Right lobe of liver (tissue), 6 donors: ENCODE data around the gene FAIM2. TPM values are rescaled to one million over a fixed set of nuclear protein-coding genes. Genes with fewer than 3 reads are reported as not detected.
A peak's percentile ranks its signal among the peaks of the same experiment; 100 is the strongest.

ENCODE experiments used
- ATAC-seq, 4 donors: fragments of 200-7000 bp; cut with Tn5 transposase; one replicate each; pipeline ENCODE4 v1.9.1; 2020; ENCODE audit warnings: mild to moderate bottlenecking in 4 of 4, moderate library complexity in 4 of 4
- DNase-seq, 3 donors: peaks; one replicate each; pipeline ENCODE4 v3.0.0-alpha.2; 2020
- H3K27ac ChIP-seq, 3 donors: fragments of 200-600 bp; one replicate each; pipeline ENCODE4 v1.8.0; 2022
- H3K27me3 ChIP-seq, 2 donors: fragments of 200-600 bp; one replicate each; pipeline ENCODE4 v1.8.0; 2022
- H3K36me3 ChIP-seq, 4 donors: fragments of 200-600 bp; sonication (generic) in 1 of 4; one replicate each; pipeline versions ENCODE4 v1.5.1 to v1.8.0; 2017 to 2022; ENCODE audit warnings: control low read depth in 1 of 4
- H3K4me1 ChIP-seq, 4 donors: fragments of 200-600 bp; sonication (generic) in 1 of 4; one replicate each; pipeline versions ENCODE4 v1.5.1 to v1.8.0; 2017 to 2022; ENCODE audit warnings: control low read depth in 1 of 4
- H3K4me3 ChIP-seq, 3 donors: fragments of 200-600 bp; one replicate each; pipeline ENCODE4 v1.8.0; 2022
- H3K9me3 ChIP-seq, 4 donors: fragments of 200-600 bp; sonication (generic) in 1 of 4; one replicate each; pipeline versions ENCODE4 v1.5.1 to v1.8.0; 2017 to 2022; ENCODE audit warnings: control low read depth in 1 of 4
- POLR2A ChIP-seq: fragments of 450-650 bp; IDR thresholded peaks from one replicate; pipeline ENCODE4 v1.6.1; 2017; ENCODE audit warnings: antibody characterized with exemption, mild to moderate bottlenecking
- WGBS: methylation state at CpG from one replicate; pipeline ENCODE4 v1.1.6; 2018; ENCODE audit warnings: low coverage, low lambda C conversion rate; ENCODE audit not compliant: insufficient coverage; ENCODE audit errors: missing lambda C conversion rate; 5-methylcytosine and 5-hydroxymethylcytosine counted together
- intact Hi-C, 2 donors: fragments of 100-400 bp; cut with DNase I; formaldehyde crosslinking; loops; one replicate each; pipeline versions ENCODE4 v1.11.2 to v1.14.1; 2022
- total RNA-seq, 6 experiments: library from RNA; depleted of rRNA in 2 of 6; stranded (reverse); fragments of >200 nt in 2 of 6; fragmentation: NEBNext Ultra II Directional in 3 of 6; extraction: Animal tissue kit (Norgen Biotek cat#: 25700) in 3 of 6; gene quantifications; one replicate each; pipeline versions ENCODE4 v1.1.0 to v1.2.4, GENCODE V29; 2016 to 2023
- TF ChIP-seq, protein P1 (sequence below), 4 donors: fragments of 200-600 bp in 3 of 4; fragments of 450-650 bp in 1 of 4; IDR thresholded peaks; one replicate each; pipeline versions ENCODE4 v1.5.1 to v1.8.0; 2016 to 2022; ENCODE audit warnings: antibody characterized with exemption in 4 of 4, mild to moderate bottlenecking in 2 of 4
- donor health status: DM: no; HTN: yes; CAD: no.
- donor health status: DM: no; HTN: no; CAD: no.
- donor health status: DM: no; HTN: no; CAD: no.
- donor health status: DM: no; HTN: yes; CAD: no.
- donor health status: DM: no; HTN: yes; CAD: no.

FAIM2 gene
- total RNA-seq, 6 experiments from 2014 or later: 0.16 TPM; not detected in 5

DNA sequence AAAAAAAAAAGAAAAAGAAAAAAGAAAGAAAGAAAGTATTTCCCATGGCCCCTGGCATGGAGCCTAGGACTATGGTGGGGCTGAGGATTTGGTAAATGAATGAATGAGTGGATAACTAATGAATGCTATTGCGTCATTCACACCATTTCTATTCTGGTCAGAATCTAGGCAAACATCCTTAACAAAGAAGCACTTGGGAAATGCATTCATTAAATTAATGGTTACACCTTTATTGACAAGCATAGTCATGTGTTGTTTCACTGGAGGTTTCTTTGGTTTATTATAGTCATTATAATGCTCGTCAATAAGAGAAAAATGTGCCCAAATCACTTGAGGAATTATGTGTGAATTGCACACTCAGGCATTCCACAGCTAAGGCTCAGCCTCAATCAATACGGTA lies 33.2 kb upstream of the FAIM2 start:
- DNase-seq (no peak), ATAC-seq (no peak)
- no peaks in the 10 kb centered on the region for H3K9me3 ChIP-seq
- no peak overlapping the region for H3K27ac ChIP-seq
- H3K4me3 ChIP-seq: no peak overlapping the region
- WGBS: 66% methylated on average over 3 of the region's 3 CpGs
- intact Hi-C loops: no loop called here
- no peaks in the 10 kb centered on the region for H3K36me3 ChIP-seq
- H3K27me3 ChIP-seq: no peaks in the 10 kb centered on the region
- H3K4me1 ChIP-seq: no peaks in the 10 kb centered on the region
- TF ChIP-seq, protein P1, sequence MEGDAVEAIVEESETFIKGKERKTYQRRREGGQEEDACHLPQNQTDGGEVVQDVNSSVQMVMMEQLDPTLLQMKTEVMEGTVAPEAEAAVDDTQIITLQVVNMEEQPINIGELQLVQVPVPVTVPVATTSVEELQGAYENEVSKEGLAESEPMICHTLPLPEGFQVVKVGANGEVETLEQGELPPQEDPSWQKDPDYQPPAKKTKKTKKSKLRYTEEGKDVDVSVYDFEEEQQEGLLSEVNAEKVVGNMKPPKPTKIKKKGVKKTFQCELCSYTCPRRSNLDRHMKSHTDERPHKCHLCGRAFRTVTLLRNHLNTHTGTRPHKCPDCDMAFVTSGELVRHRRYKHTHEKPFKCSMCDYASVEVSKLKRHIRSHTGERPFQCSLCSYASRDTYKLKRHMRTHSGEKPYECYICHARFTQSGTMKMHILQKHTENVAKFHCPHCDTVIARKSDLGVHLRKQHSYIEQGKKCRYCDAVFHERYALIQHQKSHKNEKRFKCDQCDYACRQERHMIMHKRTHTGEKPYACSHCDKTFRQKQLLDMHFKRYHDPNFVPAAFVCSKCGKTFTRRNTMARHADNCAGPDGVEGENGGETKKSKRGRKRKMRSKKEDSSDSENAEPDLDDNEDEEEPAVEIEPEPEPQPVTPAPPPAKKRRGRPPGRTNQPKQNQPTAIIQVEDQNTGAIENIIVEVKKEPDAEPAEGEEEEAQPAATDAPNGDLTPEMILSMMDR (IDR thresholded peaks at IDR 0.05): no peak
- no peak for TF ChIP-seq POLR2A

DNA sequence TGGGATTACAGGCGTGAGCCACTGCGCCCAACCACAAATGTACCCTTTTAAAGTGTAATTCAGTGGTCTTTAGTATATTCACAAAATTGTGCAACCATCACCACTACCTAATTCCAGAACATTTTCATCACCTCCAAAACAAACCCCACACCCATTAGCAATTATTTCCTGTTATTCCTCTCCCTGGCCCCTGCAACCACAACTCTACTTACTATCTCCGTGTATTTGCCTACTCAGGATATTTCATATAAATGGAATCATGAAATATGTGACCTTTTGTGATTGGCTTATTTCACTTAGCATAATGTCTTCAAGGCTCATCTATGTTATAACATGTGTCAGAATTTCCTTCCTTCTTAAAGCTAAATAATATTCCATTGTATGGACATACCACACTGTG lies 30.8 kb upstream of the FAIM2 start:
- Histone ChIP-seq H3K27ac (no peak overlapping the region), H3K27me3 (no peaks in the 10 kb centered on the region), H3K36me3 (no peaks in the 10 kb centered on the region), H3K9me3 (no peaks in the 10 kb centered on the region), H3K4me3 (no peak overlapping the region), H3K4me1 (no peaks in the 10 kb centered on the region)
- intact Hi-C loops: no loop called here
- 46% methylated on average over 1 of the region's 3 CpGs for WGBS
- ATAC-seq (no peak), DNase-seq (no peak)
- TF ChIP-seq, protein P1 (IDR thresholded peaks at IDR 0.05): no peak
- TF ChIP-seq POLR2A: no peak

DNA sequence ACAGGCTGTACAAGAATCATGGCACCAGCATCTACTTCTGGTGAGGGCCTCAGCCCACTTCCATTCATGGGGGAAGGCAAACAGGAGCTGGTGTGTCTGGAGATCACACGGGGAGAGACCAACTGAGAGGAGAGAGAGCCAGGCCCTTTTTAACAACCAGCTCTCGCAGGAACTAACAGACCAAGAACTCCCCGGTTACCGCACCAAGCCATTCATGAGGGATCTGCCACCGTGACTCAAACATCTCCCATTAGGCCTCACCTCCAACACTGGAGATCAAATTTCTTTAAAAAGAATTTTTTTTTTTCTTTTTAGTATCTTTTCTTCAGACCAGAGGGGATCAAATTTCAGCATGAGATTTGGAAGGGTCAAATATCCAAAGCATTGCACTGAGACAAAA lies 30.1 kb upstream of the FAIM2 start:
- Histone ChIP-seq H3K36me3 (no peaks in the 10 kb centered on the region), H3K27me3 (no peaks in the 10 kb centered on the region), H3K27ac (no peak overlapping the region), H3K9me3 (no peaks in the 10 kb centered on the region), H3K4me1 (no peaks in the 10 kb centered on the region), H3K4me3 (no peak overlapping the region)
- WGBS: 85% methylated on average over 5 of the region's 5 CpGs
- TF ChIP-seq, protein P1 (IDR thresholded peaks at IDR 0.05): no peak
- no peak for TF ChIP-seq POLR2A
- peak in 1 of 3 donors; percentile 17 for DNase-seq
- intact Hi-C loops: no loop called here
- no peak for ATAC-seq

DNA sequence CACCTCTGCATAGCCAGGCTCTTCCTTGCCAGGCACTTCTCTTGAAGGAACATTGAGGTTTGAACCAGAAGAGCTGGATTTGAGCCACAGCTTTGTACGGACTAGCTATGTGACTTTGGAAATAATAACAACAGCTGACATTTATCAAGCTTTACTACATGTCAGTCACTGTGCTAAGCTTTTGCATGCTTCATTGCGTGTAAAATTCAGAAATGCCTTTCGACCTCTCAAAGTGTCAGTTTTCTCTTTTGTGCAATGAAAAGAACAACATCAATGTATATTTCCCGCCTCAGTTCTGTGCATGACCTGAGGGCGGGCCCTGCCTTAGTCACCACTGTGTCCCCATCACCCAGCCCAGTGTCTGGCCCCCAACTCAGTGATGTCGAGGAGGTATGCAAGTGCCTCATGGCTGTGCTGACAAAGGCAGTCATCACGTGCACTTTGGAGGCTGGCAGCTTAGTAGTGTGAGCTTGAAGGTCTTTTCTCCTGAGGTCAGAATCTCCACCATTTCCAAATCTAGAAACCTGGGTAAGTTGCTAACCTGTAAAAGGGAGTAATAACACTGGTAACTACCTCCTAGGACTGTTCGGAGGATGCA lies 28.9 kb upstream of the FAIM2 start:
- ATAC-seq (no peak), DNase-seq (no peak)
- Histone ChIP-seq H3K4me3 (no peak overlapping the region), H3K9me3 (no peaks in the 10 kb centered on the region), H3K36me3 (no peaks in the 10 kb centered on the region), H3K4me1 (no peaks in the 10 kb centered on the region), H3K27me3 (no peaks in the 10 kb centered on the region), H3K27ac (no peak overlapping the region)
- TF ChIP-seq, protein P1 (IDR thresholded peaks at IDR 0.05): no peak
- no peak for TF ChIP-seq POLR2A
- 86% methylated on average over 8 of the region's 8 CpGs for WGBS
- intact Hi-C loops: no loop called here

DNA sequence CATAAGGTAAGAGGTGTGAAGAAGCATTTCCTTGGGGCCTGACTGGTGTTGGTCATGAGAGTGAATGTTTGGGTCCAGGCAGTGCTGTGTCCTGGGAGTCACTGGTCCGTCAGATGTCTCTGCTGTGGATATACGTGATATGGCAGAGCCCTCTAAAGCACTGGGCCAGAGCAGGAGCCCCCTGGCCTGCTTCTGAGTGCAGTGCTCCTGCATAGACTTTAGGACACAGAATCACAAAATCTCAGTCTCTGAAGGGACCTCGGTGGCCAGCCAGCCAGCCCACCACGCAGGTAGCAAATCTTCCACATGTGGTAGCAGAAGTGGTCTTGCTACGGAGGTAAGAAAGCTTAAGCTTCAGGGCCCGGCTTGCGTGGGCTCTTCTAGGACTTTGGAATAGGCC lies 28.3 kb upstream of the FAIM2 start:
- 70% methylated on average over 4 of the region's 7 CpGs for WGBS
- TF ChIP-seq, protein P1 (IDR thresholded peaks at IDR 0.05): no peak
- no peak for TF ChIP-seq POLR2A
- DNase-seq (no peak), ATAC-seq (no peak)
- Histone ChIP-seq H3K27ac (no peak overlapping the region), H3K4me1 (no peaks in the 10 kb centered on the region), H3K9me3 (no peaks in the 10 kb centered on the region), H3K36me3 (no peaks in the 10 kb centered on the region), H3K4me3 (no peak overlapping the region), H3K27me3 (no peaks in the 10 kb centered on the region)
- intact Hi-C loops: no loop called here
